PC-9 (cell line): Measurements from ENCODE around the gene LMO2. TPM values are rescaled to one million over a fixed set of nuclear protein-coding genes. Genes with fewer than 3 reads are reported as not detected.

Source experiments
- BruUV-seq: library from RNA; stranded (reverse); fragments of 400-500 nt; replicated peaks from 2 replicates; lab custom pipeline; 2021; lab: Mats Ljungman, UMichigan
- CTCF ChIA-PET: fragments of 300-600 bp; sonication (Branson Sonifier 250); formaldehyde crosslinking; loops from one replicate; lab custom pipeline; 2022; ENCODE audit warnings: antibody characterized with exemption; lab: Charles Lee
- POLR2A ChIA-PET: fragments of 300-600 bp; sonication (Branson Sonifier 250); formaldehyde crosslinking; loops from one replicate; lab custom pipeline; 2022; ENCODE audit warnings: antibody characterized with exemption; ENCODE audit not compliant: unreplicated experiment; lab: Charles Lee
- DNase-seq, 2 experiments: peaks; one replicate each; pipeline versions ENCODE4 v3.0.0 to v3.0.0-alpha.2; 2015 to 2022; ENCODE audit warnings: mixed read lengths in 1 of 2
- H2AFZ ChIP-seq: fragments of 200-600 bp; sonication (generic); 2 replicates; pipeline ENCODE4 v1.8.1; 2017; ENCODE audit warnings: antibody characterized with exemption
- H3F3A ChIP-seq: fragments of 200-600 bp; sonication (generic); 2 replicates; pipeline ENCODE4 v1.8.1; 2017; ENCODE audit warnings: antibody characterized with exemption, mild to moderate bottlenecking, low read depth; ENCODE audit not compliant: insufficient read depth
- H3K27ac ChIP-seq: fragments of 200-600 bp; sonication (generic); 2 replicates; pipeline ENCODE4 v1.6.1; 2016; ENCODE audit warnings: mixed run types
- H3K27me3 ChIP-seq: fragments of 200-600 bp; sonication (generic); 2 replicates; pipeline ENCODE4 v1.6.1; 2016; ENCODE audit warnings: low read depth, mixed run types; ENCODE audit not compliant: insufficient read depth
- H3K36me3 ChIP-seq: fragments of 200-600 bp; sonication (generic); 2 replicates; pipeline ENCODE4 v1.6.1; 2016; ENCODE audit warnings: low read depth, mixed run types
- H3K4me1 ChIP-seq: fragments of 200-600 bp; sonication (generic); replicated peaks from 2 replicates; pipeline ENCODE4 v1.6.1; 2016; ENCODE audit warnings: mixed run types; ENCODE audit not compliant: insufficient read depth
- H3K4me2 ChIP-seq: fragments of 200-600 bp; sonication (generic); 2 replicates; pipeline ENCODE4 v1.6.1; 2017; ENCODE audit warnings: mixed run types
- H3K4me3 ChIP-seq: fragments of 200-600 bp; sonication (generic); 2 replicates; pipeline ENCODE4 v1.6.1; 2016; ENCODE audit warnings: mixed run types
- H3K79me2 ChIP-seq: fragments of 200-600 bp; sonication (generic); 2 replicates; pipeline ENCODE4 v1.6.1; 2017; ENCODE audit warnings: low read depth, mixed run types
- H3K9me2 ChIP-seq: fragments of 200-600 bp; sonication (generic); 2 replicates; pipeline ENCODE4 v1.8.1; 2017; ENCODE audit warnings: mild to moderate bottlenecking; ENCODE audit not compliant: insufficient read depth
- H3K9me3 ChIP-seq: fragments of 200-600 bp; sonication (generic); 2 replicates; pipeline ENCODE4 v1.8.1; 2016; ENCODE audit warnings: low read depth; ENCODE audit not compliant: insufficient read depth
- H4K20me1 ChIP-seq: fragments of 200-600 bp; sonication (generic); 2 replicates; pipeline ENCODE4 v1.8.1; 2017; ENCODE audit not compliant: insufficient read depth
- EZH2 ChIP-seq: fragments of 200-600 bp; sonication (generic); IDR thresholded peaks from 2 replicates; pipeline ENCODE4 v1.8.0; 2017; ENCODE audit warnings: antibody characterized with exemption, low read depth
- intact Hi-C: fragments of 100-400 bp; cut with micrococcal nuclease; formaldehyde crosslinking; loops from one replicate; pipeline ENCODE4 v1.10.0; 2022; ENCODE audit not compliant: unreplicated experiment
- total RNA-seq: library from RNA; stranded (reverse); gene quantifications from 2 replicates; pipeline ENCODE4 v1.2.3, GENCODE V29; 2021
- TF ChIP-seq, protein P1 (sequence below): fragments of 200-600 bp; sonication (generic); conservative IDR thresholded peaks from 2 replicates; pipeline ENCODE4 v1.6.1; 2017; ENCODE audit warnings: mixed run types, antibody characterized with exemption, mild to moderate bottlenecking, moderate library complexity

LMO2 gene
- total RNA-seq, 1 experiment from 2014 or later, result 0.28 TPM

DNA sequence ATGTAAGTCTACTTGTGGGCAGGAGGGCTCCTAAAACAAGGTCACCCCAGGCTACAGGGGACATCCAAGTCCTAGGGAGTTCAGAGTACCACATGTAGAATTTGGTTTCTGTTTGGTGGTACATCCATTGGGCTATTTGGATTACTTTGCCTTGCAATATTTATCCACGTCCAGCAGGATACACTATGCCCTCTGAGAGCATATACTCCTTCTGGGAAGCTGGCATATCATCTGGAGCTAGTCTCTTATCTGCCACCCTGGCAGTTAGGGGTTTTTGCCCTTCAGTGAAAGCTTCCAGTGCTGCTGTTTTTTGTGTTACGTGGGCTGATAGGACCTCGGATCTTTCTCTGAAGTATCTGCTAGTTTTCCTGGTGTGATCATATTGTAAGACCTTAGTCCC lies 7.3 kb downstream of the LMO2 start:
- Histone ChIP-seq H3K9me2 (no peaks in the 10 kb centered on the region), H3K4me1 (no peaks in the 10 kb centered on the region), H3K4me3 (no peak overlapping the region), H3K27me3 (peaks cover 60% of the 10 kb centered on the region), H3K4me2 (no peak overlapping the region), H3K9me3 (no peaks in the 10 kb centered on the region), H4K20me1 (no peaks in the 10 kb centered on the region), H3K79me2 (no peaks in the 10 kb centered on the region), H3F3A (no peaks in the 10 kb centered on the region), H2AFZ (no peak overlapping the region), H3K27ac (no peak overlapping the region), H3K36me3 (no peaks in the 10 kb centered on the region)
- intact Hi-C loops, result no loop called here
- ChIA-PET CTCF (no interaction called here), POLR2A (no interaction called here)
- no TSS peak for BruUV-seq
- TF ChIP-seq, protein P1, sequence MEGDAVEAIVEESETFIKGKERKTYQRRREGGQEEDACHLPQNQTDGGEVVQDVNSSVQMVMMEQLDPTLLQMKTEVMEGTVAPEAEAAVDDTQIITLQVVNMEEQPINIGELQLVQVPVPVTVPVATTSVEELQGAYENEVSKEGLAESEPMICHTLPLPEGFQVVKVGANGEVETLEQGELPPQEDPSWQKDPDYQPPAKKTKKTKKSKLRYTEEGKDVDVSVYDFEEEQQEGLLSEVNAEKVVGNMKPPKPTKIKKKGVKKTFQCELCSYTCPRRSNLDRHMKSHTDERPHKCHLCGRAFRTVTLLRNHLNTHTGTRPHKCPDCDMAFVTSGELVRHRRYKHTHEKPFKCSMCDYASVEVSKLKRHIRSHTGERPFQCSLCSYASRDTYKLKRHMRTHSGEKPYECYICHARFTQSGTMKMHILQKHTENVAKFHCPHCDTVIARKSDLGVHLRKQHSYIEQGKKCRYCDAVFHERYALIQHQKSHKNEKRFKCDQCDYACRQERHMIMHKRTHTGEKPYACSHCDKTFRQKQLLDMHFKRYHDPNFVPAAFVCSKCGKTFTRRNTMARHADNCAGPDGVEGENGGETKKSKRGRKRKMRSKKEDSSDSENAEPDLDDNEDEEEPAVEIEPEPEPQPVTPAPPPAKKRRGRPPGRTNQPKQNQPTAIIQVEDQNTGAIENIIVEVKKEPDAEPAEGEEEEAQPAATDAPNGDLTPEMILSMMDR, result no peak
- no peak for TF ChIP-seq EZH2
- DNase-seq, result no peak

DNA sequence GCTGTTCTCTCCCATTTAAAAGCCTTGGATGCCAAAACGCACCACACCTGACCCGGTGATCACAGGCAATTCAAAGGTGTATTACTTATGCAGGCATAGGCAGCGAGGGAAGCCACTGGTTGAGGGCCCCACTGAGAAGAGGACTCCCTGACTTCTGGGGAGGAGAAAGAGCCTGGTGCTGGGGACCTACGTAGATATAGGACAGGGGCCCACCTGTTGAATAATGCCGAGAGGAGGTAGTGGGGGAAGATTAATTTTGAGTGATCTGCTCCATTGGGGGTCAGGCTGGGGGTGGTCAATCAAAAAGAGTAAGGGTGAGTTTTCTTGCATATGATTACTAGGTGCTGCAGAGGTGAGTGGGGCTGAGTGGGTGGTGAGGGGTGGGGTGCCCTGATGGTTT lies 7.8 kb downstream of the LMO2 start:
- no peaks in the 10 kb centered on the region for H3K9me3 ChIP-seq
- intact Hi-C loops, result no loop called here
- no peaks in the 10 kb centered on the region for H3K9me2 ChIP-seq
- H3K4me2 ChIP-seq, result no peak overlapping the region
- H2AFZ ChIP-seq, result no peak overlapping the region
- no TSS peak for BruUV-seq
- no peaks in the 10 kb centered on the region for H3F3A ChIP-seq
- H3K79me2 ChIP-seq, result no peaks in the 10 kb centered on the region
- ChIA-PET POLR2A (no interaction called here), CTCF (no interaction called here)
- H4K20me1 ChIP-seq, result no peaks in the 10 kb centered on the region
- DNase-seq, result no peak
- H3K27me3 ChIP-seq, result peaks cover 61% of the 10 kb centered on the region
- H3K36me3 ChIP-seq, result no peaks in the 10 kb centered on the region
- no peak overlapping the region for H3K4me3 ChIP-seq
- no peak overlapping the region for H3K27ac ChIP-seq
- TF ChIP-seq, protein P1, result no peak
- no peak for TF ChIP-seq EZH2
- no peaks in the 10 kb centered on the region for H3K4me1 ChIP-seq

DNA sequence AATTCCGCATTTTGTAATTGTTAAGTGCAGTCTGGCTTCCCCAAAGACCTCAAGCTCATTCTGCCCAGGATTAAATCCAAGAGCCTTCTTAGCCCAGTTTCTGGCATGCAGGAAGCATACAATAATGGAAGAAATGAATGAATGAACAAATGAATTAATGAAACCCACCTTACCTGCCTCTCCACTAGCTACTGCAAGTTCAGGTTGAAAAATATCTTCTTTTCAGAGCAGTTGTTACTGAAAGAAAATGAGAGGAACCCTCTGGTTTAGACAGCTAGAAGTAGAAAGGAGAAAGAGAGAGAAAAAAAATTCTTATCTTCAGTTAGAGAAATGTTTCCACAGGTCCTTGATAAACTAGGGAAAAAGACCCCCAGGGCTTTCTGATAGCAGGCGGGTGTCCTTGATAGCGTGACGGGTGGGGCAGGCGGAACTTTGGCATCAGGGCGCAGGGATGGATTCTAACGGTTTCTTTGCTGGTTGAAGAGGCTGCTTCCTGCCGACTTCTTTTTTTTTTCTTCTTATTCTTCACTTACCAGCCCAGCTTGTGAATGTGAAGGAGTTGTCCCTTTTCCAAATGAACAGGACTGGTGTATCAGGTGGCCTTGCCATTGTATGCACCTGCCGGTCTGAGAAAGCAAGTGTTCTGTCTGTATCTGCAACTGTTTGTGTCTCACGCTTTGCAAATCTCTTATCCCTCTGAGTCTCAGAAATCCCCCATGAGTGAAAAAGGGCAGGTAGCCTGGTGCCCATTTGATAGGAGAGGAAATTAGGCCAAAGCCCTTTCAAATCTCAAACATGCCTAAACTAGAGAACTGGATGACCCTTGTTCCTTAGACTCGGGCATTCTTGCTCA lies 10.0 kb downstream of the LMO2 start:
- intact Hi-C loops, result no loop called here
- no peak overlapping the region for H3K4me2 ChIP-seq
- no peak overlapping the region for H2AFZ ChIP-seq
- H3K27me3 ChIP-seq, result peaks cover 65% of the 10 kb centered on the region
- H3F3A ChIP-seq, result no peaks in the 10 kb centered on the region
- BruUV-seq, result no TSS peak
- ChIA-PET CTCF (no interaction called here), POLR2A (no interaction called here)
- H3K9me2 ChIP-seq, result no peaks in the 10 kb centered on the region
- H4K20me1 ChIP-seq, result no peaks in the 10 kb centered on the region
- H3K9me3 ChIP-seq, result no peaks in the 10 kb centered on the region
- no peak overlapping the region for H3K27ac ChIP-seq
- DNase-seq, result no peak
- H3K79me2 ChIP-seq, result no peaks in the 10 kb centered on the region
- H3K4me1 ChIP-seq, result no peaks in the 10 kb centered on the region
- TF ChIP-seq, protein P1, result no peak
- TF ChIP-seq EZH2, result no peak
- H3K4me3 ChIP-seq, result no peak overlapping the region
- no peaks in the 10 kb centered on the region for H3K36me3 ChIP-seq
